ENCODE measurements around the gene PRR35.

The PRR35 gene

GRCh38 chr16:563072-563644 is 3.0 kb downstream of the PRR35 start:
- no peak overlapping the region for H3K27ac ChIP-seq
- no peak for TF ChIP-seq CTCF (conservative IDR thresholded peaks at IDR 0.05)
- TF ChIP-seq ZFX (IDR thresholded peaks at IDR 0.05): no peak

- TF ChIP-seq ZFX (IDR thresholded peaks at IDR 0.05) (no peak), CTCF (conservative IDR thresholded peaks at IDR 0.05) (no peak)
Measured at GRCh38 chr16:564690-565418, 4.7 kb downstream of the PRR35 start.

GRCh38 chr16:565419-566330 is 5.5 kb downstream of the PRR35 start:
- H3K27ac ChIP-seq: peak overlapping the region; percentile 40; the same call in 1 of the 2 replicates
- TF ChIP-seq CTCF (conservative IDR thresholded peaks at IDR 0.05) (no peak), ZFX (IDR thresholded peaks at IDR 0.05) (no peak)

More at GRCh38 chr16:564690-565418, 4.7 kb downstream of the PRR35 start:
- H3K27ac ChIP-seq: no peak overlapping the region; the same call in 1 of the 2 replicates

- H3K27ac ChIP-seq: peak within 1 kb of the TSS; percentile 70
- TF ChIP-seq ZFX (IDR thresholded peaks at IDR 0.05) (no peak), CTCF (conservative IDR thresholded peaks at IDR 0.05) (no peak)
Measured at GRCh38 chr16:566475-567372, 6.5 kb downstream of the PRR35 start, which contains the start of gene NHLRC4. Gene NHLRC4 (plus strand): TSS chr16:567005. CDS start chr16:568048, 1,043 bp downstream.

- H3K27ac ChIP-seq: peak overlapping the region; percentile 70; the same call in 1 of the 2 replicates
- TF ChIP-seq CTCF (conservative IDR thresholded peaks at IDR 0.05) (no peak), ZFX (IDR thresholded peaks at IDR 0.05) (no peak)
Measured at GRCh38 chr16:567373-568256, 7.4 kb downstream of the PRR35 start.
